Endothelial cell of umbilical vein (primary cell): Measurements from ENCODE around the gene MYO1H. TPM values are rescaled to one million over a fixed set of nuclear protein-coding genes. Genes with fewer than 3 reads are reported as not detected.

Experiments used
- BruUV-seq: library from RNA; stranded (reverse); fragments of 400-500 nt; replicated peaks from 2 replicates; lab custom pipeline; 2021; lab: Mats Ljungman, UMichigan
- CTCF ChIA-PET: fragments of 300-600, 350-600 bp; sonication (Branson Sonifier 250); formaldehyde crosslinking; loops from one replicate; lab custom pipeline; 2021; ENCODE audit warnings: antibody characterized with exemption, inconsistent platforms; lab: Charles Lee
- POLR2A ChIA-PET: fragments of 300-600, 350-600 bp; sonication (Branson Sonifier 250); formaldehyde crosslinking; loops from one replicate; lab custom pipeline; 2021; ENCODE audit warnings: antibody characterized with exemption, inconsistent platforms; lab: Charles Lee
- DNase-seq: peaks from one replicate; pipeline ENCODE4 v3.0.0-alpha.2; 2011; ENCODE audit warnings: low read depth, low spot score
- FAIRE-seq: peaks from 2 replicates; lab custom pipeline; 2011; peaks lifted over from hg19 to GRCh38; lab: Jason Lieb, UNC
- H2AFZ ChIP-seq: 2 replicates; pipeline ENCODE4 v1.6.0; 2012; ENCODE audit warnings: low read depth, low read length, control low read depth, inconsistent platforms
- H3K27ac ChIP-seq: 2 replicates; pipeline ENCODE4 v1.5.1; 2011; ENCODE audit warnings: low read depth, mild to moderate bottlenecking, control low read depth, low read length, moderate library complexity; ENCODE audit not compliant: insufficient read depth
- H3K27me3 ChIP-seq, 2 experiments: 2 replicates each; pipeline versions ENCODE4 v1.6.0 to v1.6.1; 2011; ENCODE audit warnings: low read length in 2 of 2, mixed read lengths in 1 of 2; ENCODE audit not compliant: control insufficient read depth in 2 of 2, insufficient read depth in 2 of 2
- H3K36me3 ChIP-seq, 2 experiments: 2 replicates in 1 of 2; 3 replicates in 1 of 2; pipeline ENCODE4 v1.5.1; 2011; ENCODE audit warnings: low read length in 2 of 2, mild to moderate bottlenecking in 1 of 2, moderate library complexity in 1 of 2; ENCODE audit not compliant: control insufficient read depth in 2 of 2, insufficient read depth in 2 of 2; ENCODE audit errors: extremely low read depth in 1 of 2
- H3K4me1 ChIP-seq: 3 replicates; pipeline ENCODE4 v1.5.1; 2011; ENCODE audit warnings: mild to moderate bottlenecking, low read length; ENCODE audit not compliant: control insufficient read depth, insufficient read depth; ENCODE audit errors: extremely low read depth
- H3K4me2 ChIP-seq: 2 replicates; pipeline ENCODE4 v1.6.1; 2011; ENCODE audit warnings: low read length, control low read depth, mixed read lengths; ENCODE audit not compliant: insufficient read depth
- H3K4me3 ChIP-seq, 3 experiments: fragments of 200-600 bp in 1 of 3; sonication (generic), shearing (Covaris generic) in 1 of 3; replicated peaks in 1 of 3; 2 replicates each; pipeline ENCODE4 v1.5.1; 2011 to 2016; ENCODE audit warnings: control low read depth in 3 of 3, low read length in 3 of 3, mild to moderate bottlenecking in 2 of 3, inconsistent platforms in 1 of 3, low read depth in 1 of 3, moderate library complexity in 1 of 3; ENCODE audit not compliant: insufficient read depth in 1 of 3
- H3K79me2 ChIP-seq: 2 replicates; pipeline ENCODE4 v1.6.0; 2012; ENCODE audit warnings: low read length, inconsistent platforms; ENCODE audit not compliant: control insufficient read depth, insufficient read depth
- H3K9ac ChIP-seq: replicated peaks from 2 replicates; pipeline ENCODE3; 2011; ENCODE audit warnings: low read length, control low read depth; ENCODE audit not compliant: insufficient read depth; ENCODE audit errors: extremely low read depth
- H3K9me1 ChIP-seq: replicated peaks from 3 replicates; pipeline ENCODE4 v1.6.0; 2011; ENCODE audit warnings: mild to moderate bottlenecking, low read length; ENCODE audit not compliant: control insufficient read depth, insufficient read depth; ENCODE audit errors: extremely low read depth
- H3K9me3 ChIP-seq: replicated peaks from 2 replicates; pipeline ENCODE4 v1.5.1; 2012; ENCODE audit warnings: low read length, inconsistent platforms; ENCODE audit not compliant: control insufficient read depth, insufficient read depth
- H4K20me1 ChIP-seq: replicated peaks from 2 replicates; pipeline ENCODE3; 2011; ENCODE audit warnings: mild to moderate bottlenecking, low read length; ENCODE audit not compliant: control insufficient read depth, insufficient read depth; ENCODE audit errors: extremely low read depth
- CTCF ChIP-seq, 2 donors: IDR thresholded peaks; 1 replicate in 1 of 2; 2 replicates in 1 of 2; pipeline ENCODE4 v1.5.1; 2011; ENCODE audit warnings: low read length in 2 of 2, mild to moderate bottlenecking in 2 of 2, moderate library complexity in 2 of 2, control low read depth in 1 of 2, inconsistent platforms in 1 of 2, low read depth in 1 of 2; ENCODE audit not compliant: insufficient read depth in 1 of 2; ENCODE audit errors: extremely low read depth in 1 of 2
- EZH2 ChIP-seq: IDR thresholded peaks from 2 replicates; pipeline ENCODE4 v1.6.1; 2012; ENCODE audit warnings: borderline replicate concordance, low read depth, mild to moderate bottlenecking, moderate library complexity, low read length, inconsistent platforms; ENCODE audit not compliant: severe bottlenecking
- FOS ChIP-seq: IDR thresholded peaks from 2 replicates; pipeline ENCODE4 v1.6.1; 2011; ENCODE audit warnings: mild to moderate bottlenecking, low read length, moderate library complexity, borderline replicate concordance; ENCODE audit not compliant: insufficient read depth
- GATA2 ChIP-seq: IDR thresholded peaks from 2 replicates; pipeline ENCODE4 v1.7.0; 2011; ENCODE audit warnings: low read depth, mild to moderate bottlenecking, moderate library complexity, mixed read lengths, low read length; ENCODE audit not compliant: insufficient read length, insufficient read depth
- JUN ChIP-seq: IDR thresholded peaks from 2 replicates; pipeline ENCODE4 v1.6.1; 2011; ENCODE audit warnings: borderline replicate concordance, low read depth; ENCODE audit not compliant: insufficient read length, insufficient read depth
- MAX ChIP-seq: IDR thresholded peaks from 2 replicates; pipeline ENCODE4 v1.6.1; 2011; ENCODE audit not compliant: insufficient read depth, insufficient read length
- MYC ChIP-seq: IDR thresholded peaks from one replicate; pipeline ENCODE4 v1.6.1; 2011; ENCODE audit warnings: mild to moderate bottlenecking, low read depth, low read length
- POLR2A ChIP-seq: IDR thresholded peaks from 2 replicates; pipeline ENCODE4 v1.6.1; 2012; ENCODE audit warnings: low read depth, mild to moderate bottlenecking, control low read depth, low read length
- POLR2AphosphoS5 ChIP-seq: IDR thresholded peaks from 2 replicates; pipeline ENCODE4 v1.6.1; 2012; ENCODE audit warnings: low read depth, mild to moderate bottlenecking, control low read depth, low read length, moderate library complexity; ENCODE audit not compliant: insufficient read depth
- dilution Hi-C: fragments of 300-500 bp; cut with MboI; formaldehyde crosslinking; loops from one replicate; pipeline ENCODE4 v1.15.0; 2019; ENCODE audit warnings: low sequenced_read_pairs; ENCODE audit not compliant: extremely low pct_ligation_motif_present
- intact Hi-C: fragments of 100-400 bp; cut with micrococcal nuclease; formaldehyde crosslinking; loops from one replicate; pipeline ENCODE4 v1.10.0; 2022
- polyA plus RNA-seq, 4 experiments: library from polyadenylated mRNA; depleted of rRNA in 3 of 4; stranded (reverse) in 3 of 4; unstranded in 1 of 4; fragments of >200 nt; gene quantifications; 2 replicates each; pipeline versions ENCODE4 v1.2.1 to v1.2.3, GENCODE V29; 2011 to 2012; ENCODE audit warnings: missing spikeins in 1 of 4
- total RNA-seq: library from RNA; stranded (reverse); gene quantifications from 2 replicates; pipeline ENCODE4 v1.2.3, GENCODE V29; 2021

MYO1H gene
- total and polyA plus RNA-seq, 2 donors (not counting 3 experiments of a cell fraction or from before 2014, with no cell fraction given): not detected

- intact Hi-C loops (no loop called here), dilution Hi-C loops (no loop called here)
- CTCF ChIA-PET: interaction anchor here (1.2 to 1.8 kb wide), 3 partner anchors 50 to 55 kb away, joined by 3 to 6 read pairs (median 5); no protein-coding TSS in a partner anchor
- no peak overlapping the region for H3K27ac ChIP-seq
- TF ChIP-seq POLR2AphosphoS5: no peak
- TF ChIP-seq JUN: no peak
- TF ChIP-seq FOS: no peak
- H3K9me1 ChIP-seq: no peaks in the 10 kb centered on the region
- no TSS peak for BruUV-seq
- H4K20me1 ChIP-seq: no peaks in the 10 kb centered on the region
- no peaks in the 10 kb centered on the region for H3K9me3 ChIP-seq
- H3K9ac ChIP-seq: no peak overlapping the region
- POLR2A ChIA-PET: interaction anchor here (0.6 kb wide), 1 partner anchor 388 kb away, joined by 3 read pairs; no protein-coding TSS in a partner anchor
- H2AFZ ChIP-seq: no peak overlapping the region
- no peak overlapping the region for H3K4me3 ChIP-seq
- H3K4me2 ChIP-seq: no peak overlapping the region
- FAIRE-seq (no peak), DNase-seq (no peak)
- peaks cover 8% of the 10 kb centered on the region for H3K4me1 ChIP-seq
- H3K79me2 ChIP-seq: peaks cover 15% of the 10 kb centered on the region
- peaks cover 8 to 27% of the 10 kb centered on the region in 2 experiments for H3K36me3 ChIP-seq
- H3K27me3 ChIP-seq: no peaks in the 10 kb centered on the region
Observed at GRCh38 chr12:109482894-109483293, 135.2 kb downstream of the MYO1H start.

- H3K27ac ChIP-seq: no peak overlapping the region
Observed at GRCh38 chr12:109483346-109483745, 135.6 kb downstream of the MYO1H start.

More at GRCh38 chr12:109483346-109483745, 135.6 kb downstream of the MYO1H start:
- H3K27me3 ChIP-seq: no peaks in the 10 kb centered on the region
- no peak overlapping the region for H3K4me2 ChIP-seq
- dilution Hi-C loops (no loop called here), intact Hi-C loops (no loop called here)
- H3K4me3 ChIP-seq: no peak overlapping the region
- POLR2A ChIA-PET: interaction anchor here (0.6 kb wide), 1 partner anchor 388 kb away, joined by 3 read pairs; no protein-coding TSS in a partner anchor
- no peaks in the 10 kb centered on the region for H3K9me1 ChIP-seq
- H3K9ac ChIP-seq: no peak overlapping the region
- H3K9me3 ChIP-seq: no peaks in the 10 kb centered on the region
- no peaks in the 10 kb centered on the region for H4K20me1 ChIP-seq
- peaks cover 4% of the 10 kb centered on the region for H3K4me1 ChIP-seq
- no TSS peak for BruUV-seq
- DNase-seq (no peak), FAIRE-seq (no peak)
- no peak for TF ChIP-seq MAX
- no peak for TF ChIP-seq FOS
- no peak for TF ChIP-seq POLR2A
- no peak for TF ChIP-seq GATA2
- no peak for TF ChIP-seq POLR2AphosphoS5
- no peak for TF ChIP-seq MYC
- no peak for TF ChIP-seq CTCF (IDR thresholded peaks at IDR 0.05; ENCODE audit: extremely low read depth in 1 of 2, insufficient read depth in 1 of 2, low read depth in 1 of 2, low read length in 2 of 2)
- no peak for TF ChIP-seq EZH2
- no peak for TF ChIP-seq JUN
- H3K79me2 ChIP-seq: peaks cover 11% of the 10 kb centered on the region
- CTCF ChIA-PET: interaction anchor here (1.2 to 1.8 kb wide), 3 partner anchors 50 to 55 kb away, joined by 3 to 6 read pairs (median 5); no protein-coding TSS in a partner anchor
- H3K36me3 ChIP-seq: peaks cover 12 to 29% of the 10 kb centered on the region in 2 experiments
- H2AFZ ChIP-seq: no peak overlapping the region
